Body of pancreas (tissue), 4 donors: ENCODE results near the gene CFAP100. TPM values are rescaled to one million over a fixed set of nuclear protein-coding genes. Genes with fewer than 3 reads are reported as not detected.

ENCODE experiments used
- ATAC-seq: fragments of 150-250 bp; one replicate; pipeline ENCODE4 v1.9.1; 2016
- DNase-seq, 4 donors: peaks; one replicate each; pipeline ENCODE4 v3.0.0-alpha.2; 2019
- H3K27ac ChIP-seq, 4 donors: fragments of 200-600 bp; sonication (generic); 1 replicate in 3 of 4; 2 replicates in 1 of 4; pipeline versions ENCODE4 v1.5.1 to v1.6.1; 2016 to 2019; ENCODE audit warnings: mild to moderate bottlenecking in 1 of 4, mixed read lengths in 1 of 4, moderate library complexity in 1 of 4
- H3K27me3 ChIP-seq, 2 donors: fragments of 200-600 bp; sonication (generic); one replicate each; pipeline ENCODE4 v1.6.0; 2016; ENCODE audit warnings: mild to moderate bottlenecking in 1 of 2
- H3K36me3 ChIP-seq, 2 donors: fragments of 200-600 bp; sonication (generic); replicated peaks in 1 of 2; 2 replicates each; pipeline ENCODE4 v1.5.1; 2016; ENCODE audit warnings: low read depth in 2 of 2; ENCODE audit not compliant: insufficient read depth in 1 of 2
- H3K4me1 ChIP-seq: fragments of 200-600 bp; sonication (generic); one replicate; pipeline ENCODE4 v1.6.0; 2016
- H3K4me3 ChIP-seq, 2 donors: fragments of 200-600 bp; sonication (generic); 1 replicate in 1 of 2; 2 replicates in 1 of 2; pipeline ENCODE4 v1.5.1; 2016 to 2019
- H3K9me3 ChIP-seq, 3 donors: fragments of 200-600 bp; sonication (generic); 1 replicate in 2 of 3; 2 replicates in 1 of 3; pipeline ENCODE4 v1.5.1; 2016
- POLR2A ChIP-seq, 3 donors: fragments of 450-650 bp; IDR thresholded peaks; one replicate each; pipeline ENCODE4 v1.6.1; 2016; ENCODE audit warnings: antibody characterized with exemption in 3 of 3, mild to moderate bottlenecking in 2 of 3
- WGBS, 2 donors: methylation state at CpG; one replicate each; pipeline ENCODE4 v1.1.5; 2017; 5-methylcytosine and 5-hydroxymethylcytosine counted together
- intact Hi-C: fragments of 100-400 bp; cut with DNase I; formaldehyde crosslinking; loops from one replicate; pipeline ENCODE4 v1.15.1; 2023
- total RNA-seq, 2 donors: library from RNA; depleted of rRNA; stranded (reverse); fragments of >200 nt; gene quantifications; one replicate each; pipeline ENCODE4 v1.1.0, GENCODE V29; 2016
- TF ChIP-seq, protein P1 (sequence below), 7 experiments: fragments of 450-650 bp in 4 of 7; fragments of 200-600 bp in 3 of 7; sonication (generic) in 3 of 7; IDR thresholded peaks; one replicate each; pipeline ENCODE4 v1.5.1; 2016 to 2019; ENCODE audit warnings: antibody characterized with exemption in 7 of 7

Gene CFAP100
- total RNA-seq, 2 donors from 2014 or later: not detected

DNA sequence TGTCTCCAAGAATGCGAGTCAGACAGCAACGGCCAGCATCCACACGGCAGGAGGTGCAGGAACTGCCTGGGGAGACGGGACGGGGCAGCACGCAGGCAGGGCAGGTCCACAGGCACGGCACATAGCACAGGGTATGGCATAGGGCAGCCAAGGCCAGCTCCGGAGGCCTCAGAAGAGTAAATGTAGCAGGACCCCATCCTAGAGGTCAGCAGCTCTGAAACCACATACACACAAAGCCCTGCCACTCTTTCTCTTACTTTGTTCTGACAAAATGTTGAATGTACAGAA, 54.1 kb downstream of the CFAP100 start:
- 93 to 99% methylated on average over 8 of the region's 8 CpGs for WGBS, 2 donors
- Histone ChIP-seq H3K4me1 (peaks cover 34% of the 10 kb centered on the region), H3K27me3 (no peaks in the 10 kb centered on the region), H3K36me3 (peaks cover 0 to 10% of the 10 kb centered on the region in 2 donors), H3K9me3 (no peaks in the 10 kb centered on the region), H3K27ac (peak overlapping the region in 1 of 4 donors; percentile 27), H3K4me3 (no peak overlapping the region)
- TF ChIP-seq POLR2A (IDR thresholded peaks at IDR 0.05): no peak
- TF ChIP-seq, protein P1, sequence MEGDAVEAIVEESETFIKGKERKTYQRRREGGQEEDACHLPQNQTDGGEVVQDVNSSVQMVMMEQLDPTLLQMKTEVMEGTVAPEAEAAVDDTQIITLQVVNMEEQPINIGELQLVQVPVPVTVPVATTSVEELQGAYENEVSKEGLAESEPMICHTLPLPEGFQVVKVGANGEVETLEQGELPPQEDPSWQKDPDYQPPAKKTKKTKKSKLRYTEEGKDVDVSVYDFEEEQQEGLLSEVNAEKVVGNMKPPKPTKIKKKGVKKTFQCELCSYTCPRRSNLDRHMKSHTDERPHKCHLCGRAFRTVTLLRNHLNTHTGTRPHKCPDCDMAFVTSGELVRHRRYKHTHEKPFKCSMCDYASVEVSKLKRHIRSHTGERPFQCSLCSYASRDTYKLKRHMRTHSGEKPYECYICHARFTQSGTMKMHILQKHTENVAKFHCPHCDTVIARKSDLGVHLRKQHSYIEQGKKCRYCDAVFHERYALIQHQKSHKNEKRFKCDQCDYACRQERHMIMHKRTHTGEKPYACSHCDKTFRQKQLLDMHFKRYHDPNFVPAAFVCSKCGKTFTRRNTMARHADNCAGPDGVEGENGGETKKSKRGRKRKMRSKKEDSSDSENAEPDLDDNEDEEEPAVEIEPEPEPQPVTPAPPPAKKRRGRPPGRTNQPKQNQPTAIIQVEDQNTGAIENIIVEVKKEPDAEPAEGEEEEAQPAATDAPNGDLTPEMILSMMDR (IDR thresholded peaks at IDR 0.05): no peak
- intact Hi-C loops: no loop called here
- no peak for DNase-seq
- no peak for ATAC-seq

DNA sequence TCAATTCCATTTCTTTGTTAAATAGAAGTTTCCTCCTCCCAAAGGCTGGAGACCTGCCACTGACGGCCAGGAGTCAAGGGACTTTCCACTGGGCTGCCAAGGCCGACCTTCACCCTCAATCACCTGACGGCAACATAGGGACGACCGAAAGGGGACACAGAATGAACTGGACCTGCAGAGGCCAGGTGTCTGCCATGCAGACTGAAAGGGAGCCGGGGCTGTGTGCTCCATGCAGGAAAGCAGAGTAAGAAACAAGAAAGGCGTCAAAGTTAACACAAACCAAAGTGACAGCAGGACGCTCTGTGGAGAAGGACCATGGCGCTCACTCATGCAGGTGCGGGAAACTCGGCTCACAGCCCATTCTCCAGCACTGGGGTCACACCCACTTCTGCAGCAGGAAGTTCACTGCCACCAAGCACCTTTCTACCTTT, 54.9 kb downstream of the CFAP100 start:
- Histone ChIP-seq H3K4me3 (no peak overlapping the region), H3K27me3 (no peaks in the 10 kb centered on the region), H3K4me1 (peaks cover 34% of the 10 kb centered on the region), H3K36me3 (peaks cover 0 to 14% of the 10 kb centered on the region in 2 donors), H3K9me3 (no peaks in the 10 kb centered on the region), H3K27ac (peak overlapping the region in 2 of 4 donors; percentile 27 to 32)
- 31 to 47% methylated on average over 11 of the region's 11 CpGs for WGBS, 2 donors
- TF ChIP-seq POLR2A (IDR thresholded peaks at IDR 0.05): no peak
- TF ChIP-seq, protein P1 (IDR thresholded peaks at IDR 0.05): no peak
- peak; percentile 68 for ATAC-seq
- intact Hi-C loops: loop anchor here (10.0 kb wide), 1 partner anchor 95 kb away; the partner anchor contains the start of gene KLF15
- peak in 3 of 4 donors; percentile 48 to 64 (median 57) for DNase-seq

GRCh38 chr3:126450219-126450618, 55.5 kb downstream of the CFAP100 start:
- no peak for ATAC-seq
- 79 to 80% methylated on average over 9 of the region's 9 CpGs for WGBS, 2 donors
- Histone ChIP-seq H3K4me1 (peaks cover 34% of the 10 kb centered on the region), H3K27me3 (no peaks in the 10 kb centered on the region), H3K4me3 (no peak overlapping the region), H3K9me3 (no peaks in the 10 kb centered on the region), H3K27ac (peak overlapping the region in 2 of 4 donors; percentile 27 to 32), H3K36me3 (peaks cover 0 to 14% of the 10 kb centered on the region in 2 donors)
- DNase-seq: no peak
- TF ChIP-seq, protein P1 (IDR thresholded peaks at IDR 0.05): no peak
- no peak for TF ChIP-seq POLR2A (IDR thresholded peaks at IDR 0.05)
- intact Hi-C loops: loop anchor here (10.0 kb wide), 1 partner anchor 95 kb away; the partner anchor contains the start of gene KLF15

- Histone ChIP-seq H3K9me3 (no peaks in the 10 kb centered on the region), H3K27ac (no peak overlapping the region), H3K36me3 (peaks cover 0 to 14% of the 10 kb centered on the region in 2 donors), H3K4me1 (peaks cover 30% of the 10 kb centered on the region), H3K4me3 (no peak overlapping the region), H3K27me3 (no peaks in the 10 kb centered on the region)
- DNase-seq: no peak
- ATAC-seq: no peak
- intact Hi-C loops: loop anchor here (10.0 kb wide), 1 partner anchor 96 kb away; the partner anchor contains the start of gene KLF15
- WGBS, 2 donors: 95 to 97% methylated on average over 3 of the region's 3 CpGs
- TF ChIP-seq POLR2A (IDR thresholded peaks at IDR 0.05): no peak
- TF ChIP-seq, protein P1 (IDR thresholded peaks at IDR 0.05): no peak
These were observed 56.0 kb downstream of the CFAP100 start for GRCh38 chr3:126450744-126451143.

DNA sequence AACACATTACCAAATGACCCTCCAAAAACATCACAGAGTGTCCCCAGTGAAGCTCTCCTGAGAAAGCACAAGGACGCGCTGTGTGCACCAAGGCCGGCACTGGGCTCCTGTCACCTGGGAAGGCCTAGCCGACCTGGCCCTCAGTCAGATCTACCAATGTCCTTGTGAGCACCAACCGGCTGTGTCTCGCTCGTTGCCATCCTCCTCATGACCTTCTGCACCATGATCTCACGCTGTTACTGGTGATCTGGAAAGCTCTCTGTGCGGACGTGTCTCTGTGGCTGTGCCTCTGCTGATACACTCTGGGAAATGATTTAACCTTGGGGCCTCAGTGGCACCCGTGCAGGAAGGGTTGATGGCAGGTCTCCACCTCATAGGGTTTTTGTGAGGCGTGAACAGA, 56.8 kb downstream of the CFAP100 start:
- no peak for DNase-seq
- no peak for ATAC-seq
- peaks cover 30% of the 10 kb centered on the region for H3K4me1 ChIP-seq
- peaks cover 0 to 14% of the 10 kb centered on the region in 2 donors for H3K36me3 ChIP-seq
- TF ChIP-seq, protein P1 (IDR thresholded peaks at IDR 0.05): no peak
- no peak for TF ChIP-seq POLR2A (IDR thresholded peaks at IDR 0.05)
- 78 to 86% methylated on average over 10 to 12 of the region's 12 CpGs for WGBS, 2 donors
- H3K4me3 ChIP-seq: no peak overlapping the region
- no peaks in the 10 kb centered on the region for H3K27me3 ChIP-seq
- no peaks in the 10 kb centered on the region for H3K9me3 ChIP-seq
- H3K27ac ChIP-seq: no peak overlapping the region
- intact Hi-C loops: loop anchor here (10.0 kb wide), 1 partner anchor 97 kb away; the partner anchor contains the start of gene KLF15
